ENCODE data around the gene FLRT1.
A peak's percentile ranks its signal among the peaks of the same experiment; 100 is the strongest.

Gene FLRT1

GRCh38 chr11:64007160-64007628 lies 28.5 kb upstream of the FLRT1 start:
- no peak for DNase-seq

DNA sequence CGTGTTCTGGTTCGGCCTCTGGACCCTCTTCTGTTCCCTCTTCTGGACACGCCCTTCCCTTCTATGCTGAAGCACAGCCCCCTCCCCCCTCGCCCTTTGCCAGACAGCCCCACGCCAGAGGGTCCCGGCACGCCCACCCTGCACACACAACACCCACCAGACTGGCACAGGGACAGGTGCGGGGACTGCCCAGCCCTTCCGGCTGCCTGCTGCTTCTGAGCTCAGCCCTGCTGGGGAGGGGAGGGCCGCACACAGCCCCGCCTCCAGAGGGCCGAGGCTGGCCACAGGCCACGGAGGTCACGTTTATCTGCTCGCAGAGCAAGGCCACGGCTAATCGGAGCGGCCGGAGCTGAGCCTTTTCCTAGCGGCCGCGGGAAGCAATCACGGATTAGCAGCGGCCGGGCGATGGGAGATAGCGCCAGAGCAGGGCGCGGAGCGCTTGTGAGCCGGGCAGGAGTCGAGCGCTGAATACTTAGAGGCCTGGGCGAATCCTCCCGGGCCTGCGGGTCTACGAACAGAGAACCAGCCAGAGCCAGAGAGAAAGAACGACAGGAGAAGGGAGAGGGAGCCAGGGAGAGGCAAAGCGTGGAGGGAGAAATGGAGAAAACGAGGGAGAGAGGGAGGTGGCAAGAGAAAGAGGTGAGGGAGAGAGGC lies 28.0 kb upstream of the FLRT1 start:
- DNase-seq: peak; percentile 7 to 33

- no peak for DNase-seq
These were observed 27.3 kb upstream of the FLRT1 start for GRCh38 chr11:64008283-64008913.

DNA sequence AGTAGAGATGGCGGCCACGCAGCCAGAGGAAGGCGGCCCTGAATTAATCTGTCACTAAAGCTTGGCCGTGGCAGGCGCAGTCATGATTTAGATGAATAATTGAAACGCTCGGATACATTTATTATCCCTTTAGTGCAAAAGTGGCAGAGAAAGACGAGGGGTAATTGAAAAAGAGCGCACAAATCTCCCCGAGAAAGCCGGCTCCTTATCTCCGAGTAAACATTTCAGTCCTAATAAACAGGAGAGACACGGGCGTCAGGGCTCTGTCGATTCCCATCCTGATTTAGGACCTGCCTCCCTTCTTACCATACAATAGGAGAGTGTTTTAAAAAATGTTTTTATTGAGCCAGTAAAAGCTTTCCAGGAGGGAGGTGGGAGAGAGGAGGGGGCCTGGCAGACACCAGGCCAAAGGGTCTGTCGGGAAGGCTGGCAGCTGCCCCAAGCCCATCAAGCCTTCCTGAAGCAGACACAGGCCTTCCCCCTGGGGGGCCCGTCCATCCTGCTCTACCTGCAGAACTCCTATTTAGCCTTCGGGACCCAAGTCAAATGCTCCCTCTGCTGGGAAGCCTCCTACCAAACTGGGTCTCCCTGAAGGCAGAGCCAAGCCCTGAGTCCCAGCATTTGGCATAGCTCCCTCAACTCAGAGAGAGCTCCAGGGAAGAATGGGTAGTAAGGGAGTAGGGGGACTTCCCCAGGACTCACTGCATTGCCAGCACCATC lies 26.7 kb upstream of the FLRT1 start:
- DNase-seq: no peak

DNA sequence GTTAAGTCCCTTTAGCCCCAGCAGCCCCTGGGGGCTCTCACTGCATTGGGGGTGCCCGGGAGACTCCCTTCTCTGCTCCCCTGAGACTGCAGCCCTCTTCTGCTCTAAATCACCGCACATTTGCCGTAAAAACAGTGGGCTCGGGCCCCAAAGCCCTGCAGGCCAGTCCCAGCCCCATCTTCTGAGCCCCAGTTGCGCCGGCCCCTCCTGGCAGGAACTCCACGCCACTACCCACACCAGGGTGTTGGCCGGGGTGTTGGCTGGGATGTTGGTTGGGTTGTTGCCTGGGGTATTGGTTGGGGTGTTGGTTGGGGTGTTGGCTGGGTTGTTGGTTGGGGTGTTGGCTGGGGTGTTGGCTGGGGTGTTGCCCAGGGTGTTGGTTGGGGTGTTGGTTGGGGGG lies 26.0 kb upstream of the FLRT1 start:
- DNase-seq: no peak

DNA sequence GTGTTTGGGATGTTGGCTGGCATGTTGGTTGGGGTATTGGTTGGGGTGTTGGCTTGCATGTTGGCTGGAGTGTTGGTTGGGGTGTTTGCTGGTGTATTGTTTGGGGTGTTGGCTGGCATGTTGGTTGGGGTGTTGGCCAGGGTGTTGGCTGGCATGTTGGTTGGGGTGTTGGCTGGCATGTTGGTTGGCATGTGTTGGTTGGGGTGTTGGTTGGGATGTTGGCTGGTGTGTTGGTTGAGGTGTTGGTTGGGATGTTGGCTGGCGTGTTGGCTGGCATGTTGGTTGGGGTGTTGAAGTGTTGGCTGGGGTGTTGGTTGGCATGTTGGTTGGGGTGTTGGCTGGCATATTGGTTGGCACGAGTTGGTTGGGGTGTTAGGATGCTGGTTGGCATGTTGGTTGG lies 24.9 kb upstream of the FLRT1 start:
- no peak for DNase-seq

GRCh38 chr11:64011371-64011770 lies 24.4 kb upstream of the FLRT1 start:
- no peak for DNase-seq

DNA sequence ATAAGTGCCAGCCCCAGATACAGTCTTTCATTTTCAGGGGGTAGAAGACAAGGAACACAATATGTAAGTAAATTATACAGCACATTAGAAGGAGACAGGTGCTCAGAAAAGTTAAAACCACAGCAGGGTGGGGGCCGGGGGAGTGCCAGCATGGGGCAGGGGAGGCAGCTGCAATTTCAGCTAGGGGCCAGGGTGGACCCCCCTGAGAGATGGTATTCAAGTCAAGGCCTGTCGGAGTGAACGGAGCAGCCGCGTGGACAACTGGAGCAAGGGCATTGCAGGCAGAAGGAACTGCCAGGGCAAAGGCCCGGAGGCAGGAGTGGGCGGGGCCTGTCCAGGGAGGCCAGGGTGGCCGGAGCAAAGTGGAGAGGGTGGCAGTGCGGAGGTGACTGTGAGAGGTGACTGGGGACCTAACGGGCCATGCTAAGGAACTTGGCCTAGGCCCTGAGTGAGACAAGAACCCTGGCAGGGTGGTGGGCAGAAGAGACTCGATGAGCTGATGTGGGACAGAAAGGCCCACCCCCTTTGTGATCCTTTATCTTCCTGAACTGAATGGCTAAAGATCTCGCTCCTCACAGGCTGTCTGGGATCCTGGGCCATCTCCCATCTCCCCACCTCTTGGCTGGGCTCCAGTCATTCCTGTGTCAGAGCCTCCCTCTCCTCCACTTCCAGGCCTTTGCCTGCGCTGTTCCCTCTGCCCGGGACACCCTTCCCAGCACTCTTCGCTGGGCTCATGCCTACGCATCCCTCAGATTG lies 22.4 kb upstream of the FLRT1 start:
- no peak for DNase-seq

- DNase-seq: no peak
These were observed 21.4 kb upstream of the FLRT1 start for GRCh38 chr11:64014356-64014755.

DNA sequence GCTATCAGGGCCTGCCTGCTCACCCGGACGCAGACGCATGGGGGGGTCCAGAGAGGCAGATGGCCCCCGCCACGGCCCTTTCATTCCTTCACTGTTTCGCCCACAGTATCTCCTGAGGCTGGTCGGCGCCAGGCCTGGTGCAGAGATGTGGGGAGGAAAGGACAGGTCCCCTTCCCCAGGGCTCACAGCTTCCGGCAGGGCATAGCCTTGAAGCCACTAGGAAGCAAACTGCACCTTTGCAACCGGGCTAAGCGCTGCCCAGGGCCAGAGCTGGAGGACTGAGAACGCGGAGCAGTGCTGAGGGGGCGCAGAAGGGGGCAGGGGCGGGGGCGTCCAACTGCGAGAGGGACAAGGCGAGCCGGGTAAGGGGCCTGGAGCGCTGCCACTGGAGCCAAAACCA lies 20.2 kb upstream of the FLRT1 start:
- DNase-seq: no peak

GRCh38 chr11:64015935-64016845 lies 19.5 kb upstream of the FLRT1 start:
- no peak for DNase-seq

- no peak for DNase-seq
These were observed 17.8 kb upstream of the FLRT1 start for GRCh38 chr11:64017945-64018224.

- DNase-seq: no peak
These were observed 17.4 kb upstream of the FLRT1 start for GRCh38 chr11:64018310-64018709.

GRCh38 chr11:64019106-64020037 lies 16.4 kb upstream of the FLRT1 start:
- DNase-seq: no peak

- DNase-seq: no peak
These were observed 14.6 kb upstream of the FLRT1 start for GRCh38 chr11:64020976-64021756.

- DNase-seq: no peak
These were observed 14.0 kb upstream of the FLRT1 start for GRCh38 chr11:64021757-64022093.

- DNase-seq: no peak
These were observed 13.5 kb upstream of the FLRT1 start for GRCh38 chr11:64022125-64022784.

DNA sequence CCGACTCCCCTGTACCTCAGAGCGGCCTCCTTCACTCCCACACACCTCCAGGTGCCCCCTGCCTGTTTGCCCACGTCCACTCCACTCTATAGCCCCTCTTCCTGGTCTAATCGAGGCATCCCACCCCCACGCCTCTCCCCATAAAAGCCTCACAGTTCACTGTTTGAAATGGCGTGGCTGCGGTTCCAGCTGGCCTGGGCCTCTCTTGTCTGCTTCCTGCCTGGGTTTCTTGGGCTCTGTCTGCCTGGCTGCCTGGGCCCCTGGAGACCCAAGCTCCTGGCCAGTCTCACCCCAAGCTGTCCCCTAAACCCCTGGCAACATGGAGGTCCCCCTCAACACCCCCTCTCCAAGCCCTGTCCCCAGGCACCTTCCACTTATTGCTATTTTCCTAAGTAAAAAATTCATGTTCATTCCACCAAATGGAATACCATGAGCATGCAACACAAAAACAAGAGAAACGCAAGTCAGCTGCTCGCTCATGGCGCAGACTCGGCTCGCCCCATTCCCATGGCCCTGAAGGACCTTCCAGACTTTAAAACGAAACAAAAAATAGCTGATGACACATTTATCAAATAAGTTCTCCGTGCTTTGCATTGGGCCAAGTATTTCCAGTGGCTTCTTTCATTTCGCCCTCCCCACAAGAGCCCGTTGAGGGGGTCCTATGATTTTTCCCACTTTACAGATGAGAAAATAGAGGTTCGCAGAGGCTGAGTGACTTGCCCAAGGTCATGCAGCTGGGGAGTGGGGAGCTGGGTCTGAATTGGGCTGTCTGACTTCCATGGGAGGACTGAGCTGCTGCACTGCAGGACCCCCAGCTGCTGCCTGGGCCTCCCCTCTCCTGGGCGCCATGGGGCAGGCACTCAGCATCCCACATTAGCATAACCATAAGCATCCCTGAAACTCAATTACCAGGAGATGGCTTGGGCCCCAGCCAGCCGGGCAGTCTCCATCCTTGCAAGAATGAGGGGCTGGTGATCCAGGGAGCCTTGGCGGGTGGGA lies 11.7 kb upstream of the FLRT1 start:
- no peak for DNase-seq

DNA sequence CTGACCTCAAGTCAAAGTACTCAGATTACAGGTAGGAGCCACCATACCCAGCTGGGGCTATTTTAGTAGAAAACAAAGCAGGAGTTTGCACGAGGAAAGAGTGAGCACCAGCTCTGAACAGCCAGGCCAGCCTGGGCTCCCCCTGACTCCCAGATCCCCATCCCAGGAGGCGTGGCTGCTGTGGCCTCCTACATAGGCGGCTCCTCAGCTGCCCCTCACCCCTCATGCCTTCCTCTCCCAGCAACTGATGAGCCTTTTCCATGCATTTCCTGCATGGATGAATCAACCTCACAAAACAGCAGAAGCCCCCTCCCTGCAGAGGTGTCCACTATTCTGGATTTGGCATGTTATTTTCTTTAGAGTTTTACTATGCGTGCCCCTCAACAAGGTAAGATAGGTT lies 10.5 kb upstream of the FLRT1 start:
- no peak for DNase-seq
